Activated CD4-positive, alpha-beta T cell treated with anti-CD3 and anti-CD28 coated beads for 36 hours (primary cell): Measurements from ENCODE around the gene FIGN. TPM values are rescaled to one million over a fixed set of nuclear protein-coding genes. Genes with fewer than 3 reads are reported as not detected.

Experiments used
- ATAC-seq: fragments of 200-7000 bp; cut with Tn5 transposase; one replicate; pipeline ENCODE4 v1.10.0; 2021; ENCODE audit warnings: mild to moderate bottlenecking, moderate library complexity
- CTCF ChIA-PET: fragments of 350-600 bp; sonication (Branson Sonifier 250); formaldehyde crosslinking; loops from one replicate; lab custom pipeline; 2021; ENCODE audit warnings: antibody characterized with exemption; lab: Charles Lee
- POLR2A ChIA-PET: fragments of 350-600 bp; sonication (Branson Sonifier 250); formaldehyde crosslinking; loops from one replicate; lab custom pipeline; 2021; ENCODE audit warnings: antibody characterized with exemption, inconsistent platforms; lab: Charles Lee
- DNase-seq: peaks from one replicate; pipeline ENCODE4 v3.0.0-alpha.2; 2020
- H3K27ac Mint-ChIP-seq: one replicate; pipeline ENCODE4 v1.8.0; 2021; ENCODE audit warnings: mixed read lengths
- H3K27me3 Mint-ChIP-seq: one replicate; pipeline ENCODE4 v1.8.0; 2021; ENCODE audit warnings: mixed read lengths
- H3K36me3 Mint-ChIP-seq: one replicate; pipeline ENCODE4 v1.8.0; 2021; ENCODE audit warnings: low read depth, mixed read lengths
- H3K4me1 Mint-ChIP-seq: one replicate; pipeline ENCODE4 v1.8.0; 2021; ENCODE audit warnings: mixed read lengths
- H3K4me3 Mint-ChIP-seq: one replicate; pipeline ENCODE4 v1.8.0; 2021; ENCODE audit warnings: mild to moderate bottlenecking, moderate library complexity, mixed read lengths
- H3K9me3 Mint-ChIP-seq: one replicate; pipeline ENCODE4 v1.8.0; 2021; ENCODE audit warnings: low read depth, mixed read lengths
- intact Hi-C, 2 experiments: fragments of 100-400 bp; cut with DNase I in 1 of 2; cut with micrococcal nuclease in 1 of 2; formaldehyde crosslinking; loops; one replicate each; pipeline versions ENCODE4 v1.14.2 to v1.15.1; 2022 to 2024; cut with DNase I, micrococcal nuclease
- total RNA-seq, 2 experiments: library from RNA; stranded (reverse); gene quantifications; one replicate each; pipeline ENCODE4 v1.2.3, GENCODE V29; 2021

The FIGN gene
- total RNA-seq, 2 experiments from 2014 or later: not detected

- no peak overlapping the region for H3K27ac Mint-ChIP-seq
- intact Hi-C loops: no loop called here
- H3K27me3 Mint-ChIP-seq: no peaks in the 10 kb centered on the region
- ChIA-PET POLR2A (no interaction called here), CTCF (interaction anchor here (1.0 kb wide), 1 partner anchor 26 kb away, joined by 3 read pairs; no protein-coding TSS in a partner anchor)
- no peak overlapping the region for H3K4me3 Mint-ChIP-seq
- no peak for ATAC-seq
- no peaks in the 10 kb centered on the region for H3K36me3 Mint-ChIP-seq
- no peaks in the 10 kb centered on the region for H3K4me1 Mint-ChIP-seq
- no peak for DNase-seq
- H3K9me3 Mint-ChIP-seq: peaks cover 4% of the 10 kb centered on the region
Measured at GRCh38 chr2:163701399-163702195, 34.2 kb downstream of the FIGN start.

DNA sequence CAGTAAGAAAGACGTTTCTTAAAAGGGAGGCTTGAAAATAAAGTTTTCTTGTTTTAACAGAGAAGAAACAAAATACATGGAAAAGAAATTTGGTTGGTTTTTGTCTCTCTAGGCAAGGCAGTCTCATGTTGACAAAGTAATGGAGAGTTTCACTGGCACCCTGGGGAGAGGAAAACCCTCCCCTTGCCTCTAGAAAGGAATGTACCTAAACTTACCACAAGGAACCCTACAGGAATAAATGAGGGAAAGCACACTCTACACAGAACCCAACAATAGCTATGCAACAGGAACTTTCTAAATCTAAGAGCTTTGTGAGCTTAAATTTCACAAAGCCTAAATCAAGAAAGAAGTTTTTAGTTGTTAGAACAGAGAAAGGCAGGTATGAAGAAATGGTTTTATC is 37.0 kb downstream of the FIGN start:
- Mint-ChIP-seq H3K9me3 (peaks cover 3% of the 10 kb centered on the region), H3K27ac (no peak overlapping the region), H3K27me3 (no peaks in the 10 kb centered on the region), H3K4me1 (no peaks in the 10 kb centered on the region), H3K36me3 (no peaks in the 10 kb centered on the region), H3K4me3 (no peak overlapping the region)
- intact Hi-C loops: no loop called here
- ChIA-PET POLR2A (no interaction called here), CTCF (no interaction called here)
- ATAC-seq: no peak
- no peak for DNase-seq

- CTCF ChIA-PET: no interaction called here
- Mint-ChIP-seq H3K27me3 (no peaks in the 10 kb centered on the region), H3K4me1 (no peaks in the 10 kb centered on the region), H3K9me3 (peaks cover 3% of the 10 kb centered on the region), H3K4me3 (no peak overlapping the region), H3K36me3 (no peaks in the 10 kb centered on the region), H3K27ac (no peak overlapping the region)
- DNase-seq: no peak
- intact Hi-C loops: no loop called here
- ATAC-seq: no peak
- POLR2A ChIA-PET: no interaction called here
Measured at GRCh38 chr2:163697846-163698637, 37.8 kb downstream of the FIGN start.

DNA sequence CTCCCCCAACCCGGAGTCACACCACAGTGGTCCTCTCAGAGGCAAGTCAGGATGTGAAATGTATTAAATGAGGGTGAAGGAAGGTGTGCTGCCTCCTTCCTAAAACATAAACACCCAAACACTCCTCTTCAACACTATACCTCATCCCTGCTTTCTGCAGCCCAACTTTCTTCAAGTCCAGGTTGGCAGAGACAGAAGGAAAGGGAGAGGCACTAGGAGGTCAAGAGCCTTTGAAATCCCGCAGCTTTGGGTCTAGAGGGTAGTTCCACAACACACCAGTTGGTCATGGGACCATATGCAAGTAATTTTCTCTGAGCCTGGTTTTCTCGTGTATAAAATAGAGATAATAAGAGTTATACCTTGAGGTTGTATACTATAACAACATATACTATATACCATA is 38.4 kb downstream of the FIGN start:
- Mint-ChIP-seq H3K36me3 (no peaks in the 10 kb centered on the region), H3K4me3 (no peak overlapping the region), H3K27me3 (no peaks in the 10 kb centered on the region), H3K9me3 (peaks cover 3% of the 10 kb centered on the region), H3K4me1 (no peaks in the 10 kb centered on the region), H3K27ac (no peak overlapping the region)
- intact Hi-C loops: no loop called here
- ChIA-PET POLR2A (no interaction called here), CTCF (no interaction called here)
- ATAC-seq (no peak), DNase-seq (no peak)

DNA sequence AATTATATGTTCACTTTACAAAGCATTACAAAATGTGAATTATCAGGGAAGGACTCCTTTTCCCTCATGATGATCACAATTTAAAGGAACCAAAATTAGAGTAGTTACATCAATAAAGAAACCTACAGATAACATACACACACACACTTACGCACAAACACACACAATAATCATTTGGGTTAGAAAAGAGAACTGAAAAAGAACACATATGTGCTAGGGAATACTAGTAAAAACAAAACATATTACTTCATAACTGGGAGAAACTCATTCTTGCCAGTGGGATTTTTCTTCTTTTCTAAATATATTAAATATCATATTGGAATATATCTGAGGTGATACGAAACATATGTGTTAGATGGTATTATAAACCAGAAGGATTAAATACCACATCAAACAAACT is 42.3 kb downstream of the FIGN start:
- ATAC-seq (no peak), DNase-seq (no peak)
- no peaks in the 10 kb centered on the region for H3K4me1 Mint-ChIP-seq
- H3K36me3 Mint-ChIP-seq: no peaks in the 10 kb centered on the region
- H3K27ac Mint-ChIP-seq: no peak overlapping the region
- CTCF ChIA-PET: no interaction called here
- intact Hi-C loops: no loop called here
- no peaks in the 10 kb centered on the region for H3K27me3 Mint-ChIP-seq
- no peak overlapping the region for H3K4me3 Mint-ChIP-seq
- peaks cover 3% of the 10 kb centered on the region for H3K9me3 Mint-ChIP-seq
- POLR2A ChIA-PET: no interaction called here

- no peaks in the 10 kb centered on the region for H3K4me1 Mint-ChIP-seq
- intact Hi-C loops: no loop called here
- CTCF ChIA-PET: no interaction called here
- H3K27me3 Mint-ChIP-seq: no peaks in the 10 kb centered on the region
- no peak for ATAC-seq
- H3K36me3 Mint-ChIP-seq: no peaks in the 10 kb centered on the region
- no peak overlapping the region for H3K27ac Mint-ChIP-seq
- H3K9me3 Mint-ChIP-seq: peaks cover 6% of the 10 kb centered on the region
- no peak for DNase-seq
- H3K4me3 Mint-ChIP-seq: no peak overlapping the region
- POLR2A ChIA-PET: no interaction called here
Measured at GRCh38 chr2:163692611-163693482, 43.0 kb downstream of the FIGN start.

GRCh38 chr2:163692081-163692480 is 43.7 kb downstream of the FIGN start:
- intact Hi-C loops: no loop called here
- CTCF ChIA-PET: no interaction called here
- peaks cover 6% of the 10 kb centered on the region for H3K9me3 Mint-ChIP-seq

GRCh38 chr2:163690896-163691295 is 44.9 kb downstream of the FIGN start:
- Mint-ChIP-seq H3K4me1 (no peaks in the 10 kb centered on the region), H3K27me3 (no peaks in the 10 kb centered on the region), H3K36me3 (no peaks in the 10 kb centered on the region), H3K27ac (no peak overlapping the region), H3K9me3 (peaks cover 6% of the 10 kb centered on the region), H3K4me3 (no peak overlapping the region)
- ChIA-PET CTCF (no interaction called here), POLR2A (no interaction called here)
- DNase-seq: no peak
- intact Hi-C loops: no loop called here
- no peak for ATAC-seq

More at GRCh38 chr2:163692081-163692480, 43.7 kb downstream of the FIGN start:
- Mint-ChIP-seq H3K4me1 (no peaks in the 10 kb centered on the region), H3K4me3 (no peak overlapping the region), H3K27ac (no peak overlapping the region), H3K36me3 (no peaks in the 10 kb centered on the region), H3K27me3 (no peaks in the 10 kb centered on the region)
- no peak for DNase-seq
- ATAC-seq: no peak
- POLR2A ChIA-PET: no interaction called here

GRCh38 chr2:163687217-163687616 is 48.6 kb downstream of the FIGN start:
- Mint-ChIP-seq H3K4me1 (no peaks in the 10 kb centered on the region), H3K27ac (no peak overlapping the region), H3K9me3 (peaks cover 3% of the 10 kb centered on the region), H3K27me3 (no peaks in the 10 kb centered on the region), H3K4me3 (no peak overlapping the region), H3K36me3 (no peaks in the 10 kb centered on the region)
- CTCF ChIA-PET: no interaction called here
- ATAC-seq (no peak), DNase-seq (no peak)
- intact Hi-C loops: no loop called here
- POLR2A ChIA-PET: no interaction called here

GRCh38 chr2:163686289-163686688 is 49.5 kb downstream of the FIGN start:
- Mint-ChIP-seq H3K4me1 (no peaks in the 10 kb centered on the region), H3K27me3 (no peaks in the 10 kb centered on the region), H3K27ac (no peak overlapping the region), H3K9me3 (peaks cover 3% of the 10 kb centered on the region), H3K36me3 (no peaks in the 10 kb centered on the region), H3K4me3 (no peak overlapping the region)
- CTCF ChIA-PET: no interaction called here
- POLR2A ChIA-PET: no interaction called here
- intact Hi-C loops: no loop called here
- DNase-seq (no peak), ATAC-seq (no peak)

GRCh38 chr2:163682695-163683094 is 53.1 kb downstream of the FIGN start:
- no peak for ATAC-seq
- POLR2A ChIA-PET: no interaction called here
- Mint-ChIP-seq H3K4me1 (no peaks in the 10 kb centered on the region), H3K9me3 (no peaks in the 10 kb centered on the region), H3K27me3 (no peaks in the 10 kb centered on the region), H3K36me3 (no peaks in the 10 kb centered on the region), H3K27ac (no peak overlapping the region), H3K4me3 (no peak overlapping the region)
- intact Hi-C loops: no loop called here
- CTCF ChIA-PET: no interaction called here
- DNase-seq: no peak
